Uterus (tissue), 4 donors: Measurements from ENCODE around the gene KCNAB2. TPM values are rescaled to one million over a fixed set of nuclear protein-coding genes. Genes with fewer than 3 reads are reported as not detected.

Source experiments
- DNase-seq, 2 donors: peaks; one replicate each; pipeline ENCODE4 v3.0.0-alpha.2; 2019 to 2020
- H3K27ac ChIP-seq, 2 donors: fragments of 200-600 bp; sonication (generic); 1 replicate in 1 of 2; 2 replicates in 1 of 2; pipeline ENCODE4 v1.5.1; 2016 to 2018
- H3K27me3 ChIP-seq, 2 donors: fragments of 200-600 bp; sonication (generic); one replicate each; pipeline ENCODE4 v1.5.1; 2018 to 2019; ENCODE audit warnings: control low read depth in 1 of 2
- H3K36me3 ChIP-seq, 2 donors: fragments of 200-600 bp; sonication (generic); one replicate each; pipeline ENCODE4 v1.5.1; 2019; ENCODE audit warnings: control low read depth in 1 of 2
- H3K4me1 ChIP-seq, 2 donors: fragments of 200-600 bp; sonication (generic); one replicate each; pipeline ENCODE4 v1.5.1; 2018 to 2019; ENCODE audit warnings: control low read depth in 1 of 2
- H3K4me3 ChIP-seq, 2 donors: fragments of 200-600 bp; sonication (generic); 1 replicate in 1 of 2; 2 replicates in 1 of 2; pipeline ENCODE4 v1.5.1; 2018 to 2019; ENCODE audit warnings: mild to moderate bottlenecking in 1 of 2
- H3K9me3 ChIP-seq, 2 donors: fragments of 200-600 bp; sonication (generic); one replicate each; pipeline ENCODE4 v1.5.1; 2019; ENCODE audit warnings: control low read depth in 1 of 2
- POLR2A ChIP-seq, 2 donors: fragments of 450-650 bp; IDR thresholded peaks; one replicate each; pipeline ENCODE4 v1.6.1; 2016; ENCODE audit warnings: antibody characterized with exemption in 2 of 2, mild to moderate bottlenecking in 1 of 2, moderate library complexity in 1 of 2
- intact Hi-C: fragments of 100-400 bp; cut with DNase I; formaldehyde crosslinking; loops from one replicate; pipeline ENCODE4 v1.15.1; 2023; ENCODE audit warnings: low total_unique reads
- total RNA-seq, 4 donors: library from RNA; depleted of rRNA in 3 of 4; stranded (reverse); fragments of >200 nt in 3 of 4; gene quantifications; one replicate each; pipeline versions ENCODE4 v1.1.0 to v1.2.4, GENCODE V29; 2014 to 2023
- TF ChIP-seq, protein P1 (sequence below), 4 experiments: fragments of 200-600 bp in 2 of 4; fragments of 450-650 bp in 2 of 4; sonication (generic) in 2 of 4; IDR thresholded peaks; one replicate each; pipeline ENCODE4 v1.5.1; 2016 to 2019; ENCODE audit warnings: antibody characterized with exemption in 4 of 4, mild to moderate bottlenecking in 2 of 4, moderate library complexity in 1 of 4
- donor health status: DM: yes; HTN: yes; CAD: no.

Gene KCNAB2
- total RNA-seq = 10 to 100 TPM in 2 of 4 donors, 1 to 10 TPM in 2; 1.5 to 21.2 (median 12.9) TPM

GRCh38 chr1:6045561-6045960, at the start of gene KCNAB2:
TSS of gene KCNAB2 (plus strand) at chr1:6045888. CDS start at chr1:6051537, 5,649 bp downstream.
- no peak for TF ChIP-seq POLR2A (IDR thresholded peaks at IDR 0.05)
- DNase-seq = no peak
- intact Hi-C loops = no loop called here
- Histone ChIP-seq H3K27ac (no peak within 1 kb of the TSS), H3K4me1 (no peaks in the 10 kb centered on the region), H3K36me3 (no peaks in the 10 kb centered on the region), H3K27me3 (no peaks in the 10 kb centered on the region), H3K9me3 (no peaks in the 10 kb centered on the region), H3K4me3 (no peak within 1 kb of the TSS)

DNA sequence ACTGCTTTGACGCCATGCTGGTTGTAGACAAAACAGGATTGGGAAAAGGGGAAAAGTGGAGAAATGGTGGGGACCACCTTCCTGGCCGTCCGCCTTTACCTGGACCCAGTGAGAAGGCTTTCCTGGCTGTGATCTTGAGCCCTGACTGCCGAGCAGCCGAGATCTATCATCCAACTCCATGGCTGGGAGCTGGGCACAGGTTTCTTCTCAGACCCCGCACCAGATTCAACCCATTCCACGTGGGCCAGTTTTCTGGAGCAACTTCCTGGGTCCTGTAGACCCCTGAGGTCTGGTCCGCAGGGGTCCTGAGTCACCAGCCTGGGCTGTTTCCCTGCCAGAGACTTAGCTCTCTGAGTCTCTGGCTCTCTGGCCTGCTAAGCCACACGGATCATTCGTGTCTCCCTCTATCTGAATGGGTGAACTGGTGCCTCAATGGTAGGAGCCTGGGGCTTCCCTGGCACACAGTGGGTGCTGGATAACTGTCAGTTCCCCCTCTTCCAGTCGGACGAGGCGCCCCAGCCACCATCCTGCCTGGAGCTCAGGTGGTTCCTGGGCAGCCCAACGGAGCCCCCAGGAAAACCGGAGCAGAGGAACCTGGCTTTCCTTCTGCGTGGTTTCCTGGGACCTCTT, 48.9 kb upstream of the KCNAB2 start:
- no peak overlapping the region for H3K4me3 ChIP-seq
- no peak overlapping the region for H3K27ac ChIP-seq
- no peaks in the 10 kb centered on the region for H3K27me3 ChIP-seq
- no peak for TF ChIP-seq POLR2A (IDR thresholded peaks at IDR 0.05)
- TF ChIP-seq, protein P1, sequence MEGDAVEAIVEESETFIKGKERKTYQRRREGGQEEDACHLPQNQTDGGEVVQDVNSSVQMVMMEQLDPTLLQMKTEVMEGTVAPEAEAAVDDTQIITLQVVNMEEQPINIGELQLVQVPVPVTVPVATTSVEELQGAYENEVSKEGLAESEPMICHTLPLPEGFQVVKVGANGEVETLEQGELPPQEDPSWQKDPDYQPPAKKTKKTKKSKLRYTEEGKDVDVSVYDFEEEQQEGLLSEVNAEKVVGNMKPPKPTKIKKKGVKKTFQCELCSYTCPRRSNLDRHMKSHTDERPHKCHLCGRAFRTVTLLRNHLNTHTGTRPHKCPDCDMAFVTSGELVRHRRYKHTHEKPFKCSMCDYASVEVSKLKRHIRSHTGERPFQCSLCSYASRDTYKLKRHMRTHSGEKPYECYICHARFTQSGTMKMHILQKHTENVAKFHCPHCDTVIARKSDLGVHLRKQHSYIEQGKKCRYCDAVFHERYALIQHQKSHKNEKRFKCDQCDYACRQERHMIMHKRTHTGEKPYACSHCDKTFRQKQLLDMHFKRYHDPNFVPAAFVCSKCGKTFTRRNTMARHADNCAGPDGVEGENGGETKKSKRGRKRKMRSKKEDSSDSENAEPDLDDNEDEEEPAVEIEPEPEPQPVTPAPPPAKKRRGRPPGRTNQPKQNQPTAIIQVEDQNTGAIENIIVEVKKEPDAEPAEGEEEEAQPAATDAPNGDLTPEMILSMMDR (IDR thresholded peaks at IDR 0.05) = no peak
- peaks cover 0 to 6% of the 10 kb centered on the region in 2 donors for H3K4me1 ChIP-seq
- DNase-seq = no peak
- H3K9me3 ChIP-seq = no peaks in the 10 kb centered on the region
- intact Hi-C loops = no loop called here
- H3K36me3 ChIP-seq = no peaks in the 10 kb centered on the region

GRCh38 chr1:5997316-5997715, 48.4 kb upstream of the KCNAB2 start:
- no peaks in the 10 kb centered on the region for H3K36me3 ChIP-seq
- H3K9me3 ChIP-seq = no peaks in the 10 kb centered on the region
- intact Hi-C loops = no loop called here
- no peaks in the 10 kb centered on the region for H3K27me3 ChIP-seq
- H3K4me1 ChIP-seq = peaks cover 0 to 6% of the 10 kb centered on the region in 2 donors
- DNase-seq = no peak
- H3K4me3 ChIP-seq = no peak overlapping the region
- H3K27ac ChIP-seq = no peak overlapping the region
- TF ChIP-seq POLR2A (IDR thresholded peaks at IDR 0.05) = no peak
- TF ChIP-seq, protein P1 (IDR thresholded peaks at IDR 0.05) = no peak

DNA sequence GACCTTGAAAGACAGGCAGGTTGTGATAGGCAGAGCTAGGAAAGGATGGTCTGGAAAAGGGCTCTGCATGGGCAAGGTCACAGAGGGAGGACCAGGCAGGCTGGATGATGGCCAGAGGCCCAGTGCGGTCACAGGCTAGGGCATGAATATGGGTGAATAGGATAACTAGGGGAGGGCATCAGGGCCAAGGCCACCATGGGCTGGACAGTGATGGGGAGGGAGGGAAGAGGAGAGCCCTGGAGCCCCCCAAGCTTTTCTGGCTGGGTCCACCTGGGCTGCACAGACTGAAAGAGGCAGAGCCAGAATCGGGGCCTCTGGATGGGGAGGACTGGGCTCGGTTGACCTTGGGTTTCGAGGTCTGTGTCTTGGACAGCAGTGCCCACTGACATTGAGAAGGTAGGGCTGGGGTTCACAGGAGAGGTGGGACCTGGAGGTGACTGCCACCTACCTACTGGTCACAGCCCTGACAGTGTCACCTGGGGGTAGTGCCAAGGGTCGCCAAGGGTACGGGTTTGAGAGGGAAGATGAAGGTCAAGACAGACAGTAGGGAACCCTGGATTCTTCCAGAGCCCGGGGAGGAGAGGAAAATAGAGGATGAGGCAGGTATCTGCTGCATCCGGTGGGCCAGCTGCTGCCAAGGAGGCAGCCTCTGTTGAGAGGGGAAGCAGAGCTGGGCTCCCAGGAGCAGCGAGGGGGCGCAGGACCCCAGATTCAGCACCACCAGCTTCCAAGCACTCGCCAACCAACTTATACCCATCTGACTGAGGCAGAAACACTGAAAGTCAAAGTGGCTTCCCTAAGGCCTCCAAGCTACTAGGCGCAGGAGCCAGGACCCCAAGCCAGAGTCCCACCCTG, 47.4 kb upstream of the KCNAB2 start:
- DNase-seq = no peak
- intact Hi-C loops = no loop called here

DNA sequence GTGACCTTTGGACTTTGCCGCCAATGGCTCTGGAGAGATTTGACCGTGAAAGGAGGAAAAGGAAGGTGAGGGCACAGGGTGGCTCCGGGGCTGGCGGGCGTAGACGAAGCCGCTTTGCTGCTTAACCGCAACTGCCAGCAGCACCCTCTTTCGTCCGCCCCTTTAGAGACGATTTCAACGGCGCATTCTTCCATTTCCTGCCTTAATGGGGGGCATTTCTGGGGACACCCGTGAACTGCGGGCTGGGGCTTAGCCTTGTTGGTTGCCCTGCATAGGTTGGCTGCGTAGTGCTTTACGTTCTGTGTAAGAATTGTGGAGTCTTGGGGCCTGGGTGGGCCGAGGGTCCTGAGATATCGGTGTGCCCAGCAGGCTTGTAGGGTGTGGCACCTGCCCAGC, 46.8 kb upstream of the KCNAB2 start:
- H3K4me1 ChIP-seq = no peaks in the 10 kb centered on the region
- no peaks in the 10 kb centered on the region for H3K36me3 ChIP-seq
- no peaks in the 10 kb centered on the region for H3K9me3 ChIP-seq
- H3K27me3 ChIP-seq = no peaks in the 10 kb centered on the region
- H3K4me3 ChIP-seq = no peak overlapping the region
- no peak overlapping the region for H3K27ac ChIP-seq
- DNase-seq = no peak
- TF ChIP-seq POLR2A (IDR thresholded peaks at IDR 0.05) = no peak
- TF ChIP-seq, protein P1 (IDR thresholded peaks at IDR 0.05) = no peak
- intact Hi-C loops = no loop called here

More for the DNA sequence above, 47.4 kb upstream of the KCNAB2 start:
- peaks cover 0 to 2% of the 10 kb centered on the region in 2 donors for H3K4me1 ChIP-seq
- no peaks in the 10 kb centered on the region for H3K9me3 ChIP-seq
- no peaks in the 10 kb centered on the region for H3K27me3 ChIP-seq
- no peaks in the 10 kb centered on the region for H3K36me3 ChIP-seq
- no peak overlapping the region for H3K27ac ChIP-seq
- H3K4me3 ChIP-seq = no peak overlapping the region
- no peak for TF ChIP-seq POLR2A (IDR thresholded peaks at IDR 0.05)
- TF ChIP-seq, protein P1 (IDR thresholded peaks at IDR 0.05) = no peak
